Panc1 (cell line): ENCODE measurements around the gene CCDC174. TPM values are rescaled to one million over a fixed set of nuclear protein-coding genes. Genes with fewer than 3 reads are reported as not detected.

Experiments
- ATAC-seq: fragments of 200-7000 bp; cut with Tn5 transposase; 2 replicates; pipeline ENCODE4 v1.9.1; 2020; ENCODE audit warnings: mild to moderate bottlenecking, moderate library complexity
- BruUV-seq: library from RNA; stranded (reverse); fragments of 400-500 nt; replicated peaks from 2 replicates; lab custom pipeline; 2021; lab: Mats Ljungman, UMichigan
- CTCF ChIA-PET: fragments of 300-600 bp; sonication (Branson Sonifier 250); formaldehyde crosslinking; loops from one replicate; lab custom pipeline; 2022; ENCODE audit warnings: antibody characterized with exemption; lab: Charles Lee
- POLR2A ChIA-PET: fragments of 300-600 bp; sonication (Branson Sonifier 250); formaldehyde crosslinking; loops from one replicate; lab custom pipeline; 2022; ENCODE audit warnings: antibody characterized with exemption; lab: Charles Lee
- DNase-seq: peaks from one replicate; pipeline ENCODE4 v3.0.0-alpha.2; 2010; ENCODE audit warnings: low read depth, low spot score
- H3K27ac ChIP-seq: 2 replicates; pipeline ENCODE4 v1.5.1; 2011; ENCODE audit warnings: mild to moderate bottlenecking, low read length, inconsistent platforms
- H3K27me3 ChIP-seq: fragments of 200-500 bp; sonication (Bioruptor generic); 2 replicates; pipeline ENCODE4 v1.6.0; 2014; ENCODE audit warnings: low read length, inconsistent platforms; ENCODE audit not compliant: control insufficient read depth, insufficient read depth
- H3K36me3 ChIP-seq: fragments of 200-500 bp; sonication (Bioruptor generic); 2 replicates; pipeline ENCODE4 v1.5.1; 2014; ENCODE audit warnings: inconsistent platforms, mild to moderate bottlenecking, low read length, moderate library complexity; ENCODE audit not compliant: control insufficient read depth, insufficient read depth
- H3K4me1 ChIP-seq: 2 replicates; pipeline ENCODE4 v1.5.1; 2011; ENCODE audit warnings: inconsistent platforms, mild to moderate bottlenecking, low read length, moderate library complexity; ENCODE audit not compliant: control insufficient read depth, insufficient read depth
- H3K4me3 ChIP-seq, 2 experiments: 2 replicates each; pipeline ENCODE4 v1.5.1; 2011 to 2012; ENCODE audit warnings: low read depth in 2 of 2, low read length in 2 of 2, mild to moderate bottlenecking in 2 of 2, inconsistent platforms in 1 of 2, moderate library complexity in 1 of 2
- H3K9me3 ChIP-seq: fragments of 200-500 bp; sonication (Bioruptor generic); 2 replicates; pipeline ENCODE4 v1.5.1; 2014; ENCODE audit warnings: low read depth, mild to moderate bottlenecking, inconsistent platforms, low read length, moderate library complexity; ENCODE audit not compliant: control insufficient read depth, insufficient read depth
- POLR2AphosphoS5 ChIP-seq: IDR thresholded peaks from 2 replicates; pipeline ENCODE4 v1.6.1; 2012; ENCODE audit warnings: mild to moderate bottlenecking, low read depth, low read length, moderate library complexity
- REST ChIP-seq, 2 experiments: IDR thresholded peaks; 2 replicates each; pipeline ENCODE4 v1.6.1; 2011 to 2012; ENCODE audit warnings: low read depth in 2 of 2, control low read depth in 1 of 2, low read length in 1 of 2, mild to moderate bottlenecking in 1 of 2, moderate library complexity in 1 of 2; ENCODE audit not compliant: insufficient read depth in 1 of 2
- SIN3A ChIP-seq: IDR thresholded peaks from 2 replicates; pipeline ENCODE4 v1.6.1; 2012; ENCODE audit warnings: low read depth, mild to moderate bottlenecking, low read length, moderate library complexity, borderline replicate concordance; ENCODE audit not compliant: insufficient read depth
- TCF7L2 ChIP-seq: IDR thresholded peaks from 2 replicates; pipeline ENCODE4 v1.6.1; 2011; ENCODE audit warnings: mild to moderate bottlenecking, low read depth, low read length, inconsistent platforms
- in situ Hi-C: cut with HindIII; loops from 2 replicates; pipeline ENCODE4 v1.10.0; 2016; ENCODE audit warnings: low sequenced_read_pairs, low pct_unique_long_range_greater_than_20kb
- intact Hi-C: fragments of 100-400 bp; cut with micrococcal nuclease; formaldehyde crosslinking; loops from one replicate; pipeline ENCODE4 v1.10.0; 2022; ENCODE audit not compliant: unreplicated experiment
- total RNA-seq: library from RNA; stranded (reverse); gene quantifications from one replicate; pipeline ENCODE4 v1.2.1, GENCODE V29; 2021; ENCODE audit not compliant: unreplicated experiment
- TF ChIP-seq, protein P1 (sequence below): fragments of 450-650 bp; IDR thresholded peaks from 2 replicates; pipeline ENCODE4 v1.5.1; 2017; ENCODE audit warnings: mild to moderate bottlenecking

CCDC174 gene
- total RNA-seq, 1 experiment from 2014 or later: 10.6 TPM

GRCh38 chr3:14614862-14615261 is 36.7 kb upstream of the CCDC174 start:
- H3K9me3 ChIP-seq: no peaks in the 10 kb centered on the region
- intact Hi-C loops: no loop called here
- no peaks in the 10 kb centered on the region for H3K27me3 ChIP-seq
- no peak overlapping the region for H3K27ac ChIP-seq
- no peaks in the 10 kb centered on the region for H3K36me3 ChIP-seq
- ATAC-seq: no peak
- H3K4me1 ChIP-seq: peaks cover 4% of the 10 kb centered on the region
- ChIA-PET POLR2A (no interaction called here), CTCF (no interaction called here)
- BruUV-seq: no TSS peak
- H3K4me3 ChIP-seq: no peak overlapping the region
- no peak for DNase-seq
- in situ Hi-C loops: no loop called here
- no peak for TF ChIP-seq POLR2AphosphoS5

DNA sequence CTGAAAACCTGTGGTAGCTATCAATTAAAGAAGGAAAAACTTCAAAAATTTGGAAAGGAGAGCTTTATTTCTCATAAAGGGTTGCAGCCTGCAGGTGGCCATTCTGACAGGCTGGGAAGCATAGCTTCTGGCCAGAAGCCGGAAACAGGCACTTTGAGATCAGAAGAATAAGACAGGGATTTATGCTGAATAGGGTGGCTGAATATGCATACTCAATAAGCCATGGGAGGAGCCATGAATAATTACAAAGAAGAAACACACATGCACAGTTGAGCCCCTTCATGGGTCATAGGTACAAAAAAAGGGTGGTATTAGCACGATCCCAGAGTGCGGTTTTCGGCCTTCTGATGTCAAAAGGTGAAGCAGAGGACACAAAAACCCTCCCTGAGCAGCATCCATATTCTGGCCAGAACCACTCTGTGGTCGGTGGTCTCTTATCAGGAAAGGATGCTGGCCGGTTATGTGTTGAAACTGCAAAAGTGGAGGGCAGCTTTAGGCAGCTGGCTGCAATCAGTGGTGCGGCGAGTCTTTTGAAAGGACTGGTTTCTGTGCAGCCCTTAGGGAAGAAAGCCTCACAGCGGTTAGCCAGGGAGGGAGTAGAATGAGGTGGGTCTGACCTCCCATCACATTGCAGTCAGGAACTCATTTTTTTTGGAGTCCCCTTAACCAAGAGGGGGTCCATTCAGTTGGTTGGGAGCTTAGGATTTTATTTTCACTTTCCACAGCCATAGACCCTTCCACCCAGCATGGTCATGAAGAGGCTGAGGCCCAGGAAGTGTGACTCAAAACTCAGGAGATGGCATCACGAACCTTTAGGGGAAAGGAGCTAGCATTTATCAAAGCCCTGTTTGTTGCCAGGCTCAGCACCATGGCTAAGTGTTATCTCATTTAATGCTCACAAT is 34.7 kb upstream of the CCDC174 start:
- TF ChIP-seq TCF7L2: no peak
- TF ChIP-seq SIN3A: no peak
- no peak for TF ChIP-seq POLR2AphosphoS5
- TF ChIP-seq, protein P1, sequence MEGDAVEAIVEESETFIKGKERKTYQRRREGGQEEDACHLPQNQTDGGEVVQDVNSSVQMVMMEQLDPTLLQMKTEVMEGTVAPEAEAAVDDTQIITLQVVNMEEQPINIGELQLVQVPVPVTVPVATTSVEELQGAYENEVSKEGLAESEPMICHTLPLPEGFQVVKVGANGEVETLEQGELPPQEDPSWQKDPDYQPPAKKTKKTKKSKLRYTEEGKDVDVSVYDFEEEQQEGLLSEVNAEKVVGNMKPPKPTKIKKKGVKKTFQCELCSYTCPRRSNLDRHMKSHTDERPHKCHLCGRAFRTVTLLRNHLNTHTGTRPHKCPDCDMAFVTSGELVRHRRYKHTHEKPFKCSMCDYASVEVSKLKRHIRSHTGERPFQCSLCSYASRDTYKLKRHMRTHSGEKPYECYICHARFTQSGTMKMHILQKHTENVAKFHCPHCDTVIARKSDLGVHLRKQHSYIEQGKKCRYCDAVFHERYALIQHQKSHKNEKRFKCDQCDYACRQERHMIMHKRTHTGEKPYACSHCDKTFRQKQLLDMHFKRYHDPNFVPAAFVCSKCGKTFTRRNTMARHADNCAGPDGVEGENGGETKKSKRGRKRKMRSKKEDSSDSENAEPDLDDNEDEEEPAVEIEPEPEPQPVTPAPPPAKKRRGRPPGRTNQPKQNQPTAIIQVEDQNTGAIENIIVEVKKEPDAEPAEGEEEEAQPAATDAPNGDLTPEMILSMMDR: no peak
- TF ChIP-seq REST (IDR thresholded peaks at IDR 0.05; ENCODE audit: insufficient read depth in 1 of 2, low read depth in 2 of 2, low read length in 1 of 2): no peak
- Histone ChIP-seq H3K27ac (no peak overlapping the region), H3K9me3 (no peaks in the 10 kb centered on the region), H3K36me3 (no peaks in the 10 kb centered on the region), H3K27me3 (no peaks in the 10 kb centered on the region), H3K4me1 (peaks cover 4% of the 10 kb centered on the region), H3K4me3 (no peak overlapping the region)
- no TSS peak for BruUV-seq
- in situ Hi-C loops: no loop called here
- POLR2A ChIA-PET: no interaction called here
- intact Hi-C loops: no loop called here
- DNase-seq (no peak), ATAC-seq (peak; percentile 74)
- CTCF ChIA-PET: interaction anchor here (0.6 kb wide), 1 partner anchor 14 kb away, joined by 4 read pairs; no protein-coding TSS in a partner anchor

DNA sequence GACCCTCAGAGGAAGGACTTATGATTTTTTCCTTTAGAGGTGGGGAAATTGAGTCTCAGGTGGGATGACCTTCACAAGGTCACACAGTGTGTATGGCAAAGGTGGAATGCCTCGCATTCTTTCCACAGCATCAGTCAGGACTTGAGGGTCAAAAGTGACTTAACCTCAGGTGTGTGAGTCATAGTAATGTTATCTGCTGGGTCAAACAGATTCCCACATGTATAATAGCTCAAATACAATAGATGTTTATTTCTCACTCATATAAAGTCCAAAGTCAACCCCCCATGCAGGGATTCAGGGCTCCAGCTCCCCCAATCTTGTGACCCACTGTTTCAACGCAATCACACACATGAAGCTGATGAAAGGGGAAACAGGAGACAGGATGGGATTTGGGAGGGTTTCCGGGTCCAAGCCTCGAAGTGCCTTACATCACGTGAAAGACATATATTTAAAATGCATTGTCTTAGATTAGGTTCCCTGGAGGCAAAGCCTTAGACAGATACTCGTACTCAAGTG is 34.0 kb upstream of the CCDC174 start:
- ATAC-seq: peak; percentile 80
- CTCF ChIA-PET: interaction anchor here (0.6 kb wide), 1 partner anchor 15 kb away, joined by 4 read pairs; no protein-coding TSS in a partner anchor
- Histone ChIP-seq H3K27me3 (no peaks in the 10 kb centered on the region), H3K36me3 (no peaks in the 10 kb centered on the region), H3K27ac (no peak overlapping the region), H3K9me3 (no peaks in the 10 kb centered on the region), H3K4me3 (no peak overlapping the region), H3K4me1 (peaks cover 4% of the 10 kb centered on the region)
- in situ Hi-C loops: no loop called here
- BruUV-seq: no TSS peak
- DNase-seq: no peak
- POLR2A ChIA-PET: no interaction called here
- TF ChIP-seq, protein P1: no peak
- no peak for TF ChIP-seq SIN3A
- no peak for TF ChIP-seq REST (IDR thresholded peaks at IDR 0.05; ENCODE audit: insufficient read depth in 1 of 2, low read depth in 2 of 2, low read length in 1 of 2)
- TF ChIP-seq TCF7L2: no peak
- TF ChIP-seq POLR2AphosphoS5: no peak
- intact Hi-C loops: no loop called here
